ENCODE results near the gene HOXD11. TPM values are rescaled to one million over a fixed set of nuclear protein-coding genes. Genes with fewer than 3 reads are reported as not detected.

The HOXD11 gene
- total RNA-seq, 1 donor from 2014 or later = not detected

- no peak for DNase-seq
- intact Hi-C loops (cut with micrococcal nuclease) = loop anchor here (2.0 to 10.0 kb wide), 2 partner anchors 18 to 1804 kb away; partner anchors contain the start of genes HOXD3 and SP9
- H3K27me3 Mint-ChIP-seq = peaks cover 77% of the 10 kb centered on the region
- no peaks in the 10 kb centered on the region for H3K9me3 Mint-ChIP-seq
- H3K36me3 Mint-ChIP-seq (ENCODE audit: low read depth) = no peaks in the 10 kb centered on the region
- no peak overlapping the region for H3K27ac Mint-ChIP-seq
- H3K4me1 Mint-ChIP-seq = peaks cover 5% of the 10 kb centered on the region
- H3K4me3 Mint-ChIP-seq = no peak overlapping the region
These were observed 32.0 kb downstream of the HOXD11 start for GRCh38 chr2:176138923-176139660.

- DNase-seq = no peak
- no peak overlapping the region for H3K27ac Mint-ChIP-seq
- peaks cover 5% of the 10 kb centered on the region for H3K4me1 Mint-ChIP-seq
- no peak overlapping the region for H3K4me3 Mint-ChIP-seq
- no peaks in the 10 kb centered on the region for H3K9me3 Mint-ChIP-seq
- peaks cover 73% of the 10 kb centered on the region for H3K27me3 Mint-ChIP-seq
- intact Hi-C loops (cut with micrococcal nuclease) = loop anchor here (1.0 to 10.0 kb wide), 8 partner anchors 17 to 1805 kb away; partner anchors contain the start of genes HOXD3 and SP9
- H3K36me3 Mint-ChIP-seq (ENCODE audit: low read depth) = no peaks in the 10 kb centered on the region
These were observed 32.8 kb downstream of the HOXD11 start for GRCh38 chr2:176139661-176140512.

GRCh38 chr2:176140513-176141317, 33.6 kb downstream of the HOXD11 start:
- Mint-ChIP-seq H3K4me1 (peaks cover 4% of the 10 kb centered on the region), H3K27ac (no peak overlapping the region), H3K27me3 (peaks cover 72% of the 10 kb centered on the region), H3K9me3 (no peaks in the 10 kb centered on the region), H3K4me3 (peak overlapping the region; percentile 20), H3K36me3 (ENCODE audit: low read depth) (no peaks in the 10 kb centered on the region)
- peak; percentile 92 for DNase-seq
- intact Hi-C loops (cut with micrococcal nuclease) = loop anchor here (1.0 to 10.0 kb wide), 6 partner anchors 315 to 1007 kb away; no protein-coding TSS in a partner anchor

- Mint-ChIP-seq H3K4me1 (peaks cover 3% of the 10 kb centered on the region), H3K27ac (no peak overlapping the region), H3K27me3 (peaks cover 77% of the 10 kb centered on the region), H3K9me3 (no peaks in the 10 kb centered on the region), H3K36me3 (ENCODE audit: low read depth) (no peaks in the 10 kb centered on the region), H3K4me3 (no peak overlapping the region)
- intact Hi-C loops (cut with micrococcal nuclease) = loop anchor here (5.0 to 10.0 kb wide), 3 partner anchors 510 to 1005 kb away; no protein-coding TSS in a partner anchor
- no peak for DNase-seq
These were observed 35.2 kb downstream of the HOXD11 start for GRCh38 chr2:176142281-176142680.

- Mint-ChIP-seq H3K27ac (no peak overlapping the region), H3K4me1 (peaks cover 3% of the 10 kb centered on the region), H3K27me3 (peaks cover 80% of the 10 kb centered on the region), H3K36me3 (ENCODE audit: low read depth) (no peaks in the 10 kb centered on the region), H3K9me3 (no peaks in the 10 kb centered on the region), H3K4me3 (no peak overlapping the region)
- no peak for DNase-seq
- intact Hi-C loops (cut with micrococcal nuclease) = loop anchor here (10.0 kb wide), 1 partner anchor 669 kb away; no protein-coding TSS in a partner anchor
These were observed 38.2 kb downstream of the HOXD11 start for GRCh38 chr2:176145085-176145969.

- intact Hi-C loops (cut with micrococcal nuclease) = loop anchor here (10.0 kb wide), 1 partner anchor 669 kb away; no protein-coding TSS in a partner anchor
- Mint-ChIP-seq H3K27ac (no peak overlapping the region), H3K27me3 (peaks cover 83% of the 10 kb centered on the region), H3K9me3 (no peaks in the 10 kb centered on the region), H3K4me1 (peaks cover 3% of the 10 kb centered on the region), H3K36me3 (ENCODE audit: low read depth) (no peaks in the 10 kb centered on the region), H3K4me3 (no peak overlapping the region)
- no peak for DNase-seq
These were observed 39.0 kb downstream of the HOXD11 start for GRCh38 chr2:176146101-176146500.

- H3K4me1 Mint-ChIP-seq = no peaks in the 10 kb centered on the region
- H3K27ac Mint-ChIP-seq = no peak overlapping the region
- H3K4me3 Mint-ChIP-seq = no peak overlapping the region
- H3K36me3 Mint-ChIP-seq (ENCODE audit: low read depth) = no peaks in the 10 kb centered on the region
- peaks cover 82% of the 10 kb centered on the region for H3K27me3 Mint-ChIP-seq
- no peak for DNase-seq
- intact Hi-C loops (cut with micrococcal nuclease) = loop anchor here (10.0 kb wide), 1 partner anchor 668 kb away; no protein-coding TSS in a partner anchor
- no peaks in the 10 kb centered on the region for H3K9me3 Mint-ChIP-seq
These were observed 39.6 kb downstream of the HOXD11 start for GRCh38 chr2:176146645-176147044.

GRCh38 chr2:176147210-176147799, 40.2 kb downstream of the HOXD11 start:
- no peak overlapping the region for H3K27ac Mint-ChIP-seq
- intact Hi-C loops (cut with micrococcal nuclease) = loop anchor here (10.0 kb wide), 1 partner anchor 667 kb away; no protein-coding TSS in a partner anchor
- no peaks in the 10 kb centered on the region for H3K9me3 Mint-ChIP-seq
- DNase-seq = no peak
- peaks cover 79% of the 10 kb centered on the region for H3K27me3 Mint-ChIP-seq
- H3K36me3 Mint-ChIP-seq (ENCODE audit: low read depth) = no peaks in the 10 kb centered on the region
- no peak overlapping the region for H3K4me3 Mint-ChIP-seq
- no peaks in the 10 kb centered on the region for H3K4me1 Mint-ChIP-seq

- Mint-ChIP-seq H3K36me3 (ENCODE audit: low read depth) (no peaks in the 10 kb centered on the region), H3K27ac (no peak overlapping the region), H3K27me3 (peaks cover 82% of the 10 kb centered on the region), H3K9me3 (no peaks in the 10 kb centered on the region), H3K4me3 (no peak overlapping the region), H3K4me1 (no peaks in the 10 kb centered on the region)
- no peak for DNase-seq
- intact Hi-C loops (cut with micrococcal nuclease) = loop anchor here (10.0 kb wide), 1 partner anchor 667 kb away; no protein-coding TSS in a partner anchor
These were observed 40.9 kb downstream of the HOXD11 start for GRCh38 chr2:176147800-176148496.

GRCh38 chr2:176148751-176149421, 41.8 kb downstream of the HOXD11 start:
- intact Hi-C loops (cut with micrococcal nuclease) = loop anchor here (10.0 kb wide), 1 partner anchor 666 kb away; no protein-coding TSS in a partner anchor
- Mint-ChIP-seq H3K36me3 (ENCODE audit: low read depth) (no peaks in the 10 kb centered on the region), H3K27me3 (peaks cover 83% of the 10 kb centered on the region), H3K4me3 (no peak overlapping the region), H3K27ac (no peak overlapping the region), H3K4me1 (no peaks in the 10 kb centered on the region), H3K9me3 (no peaks in the 10 kb centered on the region)
- no peak for DNase-seq

- no peaks in the 10 kb centered on the region for H3K9me3 Mint-ChIP-seq
These were observed 42.4 kb downstream of the HOXD11 start for GRCh38 chr2:176149481-176149938.

More at GRCh38 chr2:176149481-176149938, 42.4 kb downstream of the HOXD11 start:
- no peak for DNase-seq
- Mint-ChIP-seq H3K27me3 (peaks cover 86% of the 10 kb centered on the region), H3K4me1 (no peaks in the 10 kb centered on the region), H3K36me3 (ENCODE audit: low read depth) (no peaks in the 10 kb centered on the region), H3K27ac (no peak overlapping the region), H3K4me3 (no peak overlapping the region)
- intact Hi-C loops (cut with micrococcal nuclease) = loop anchor here (10.0 kb wide), 1 partner anchor 665 kb away; no protein-coding TSS in a partner anchor

All from activated CD4-positive, alpha-beta T cell treated with anti-CD3 and anti-CD28 coated beads, Interleukin-2, amount 10 ng/mL, durations not matched to agents 24 days and 14 days (primary cell).